ENCODE results near the gene TANGO2.

DNA sequence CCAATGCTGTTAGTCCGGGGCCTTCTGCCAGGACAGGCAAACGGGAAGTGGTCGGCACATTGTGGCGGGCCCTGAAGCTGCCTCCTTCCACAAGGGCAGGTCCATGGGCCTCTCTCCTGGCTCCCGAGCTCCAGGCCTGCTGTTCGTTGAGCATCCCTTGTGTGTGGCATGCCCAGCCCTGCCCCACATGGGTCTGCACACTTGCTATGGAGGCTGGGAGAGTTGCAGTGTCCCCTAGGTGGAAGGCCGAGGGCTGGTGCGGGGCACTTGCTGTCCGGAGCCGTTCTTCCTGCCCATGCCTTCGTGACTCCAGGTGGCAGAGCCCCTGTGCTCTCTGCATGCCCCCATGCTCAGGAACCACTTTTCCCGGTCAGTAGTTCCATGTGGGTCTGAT lies 33.1 kb downstream of the TANGO2 start:
- no peak for TF ChIP-seq POLR2AphosphoS5 (IDR thresholded peaks at IDR 0.05)
- TF ChIP-seq, protein P1, sequence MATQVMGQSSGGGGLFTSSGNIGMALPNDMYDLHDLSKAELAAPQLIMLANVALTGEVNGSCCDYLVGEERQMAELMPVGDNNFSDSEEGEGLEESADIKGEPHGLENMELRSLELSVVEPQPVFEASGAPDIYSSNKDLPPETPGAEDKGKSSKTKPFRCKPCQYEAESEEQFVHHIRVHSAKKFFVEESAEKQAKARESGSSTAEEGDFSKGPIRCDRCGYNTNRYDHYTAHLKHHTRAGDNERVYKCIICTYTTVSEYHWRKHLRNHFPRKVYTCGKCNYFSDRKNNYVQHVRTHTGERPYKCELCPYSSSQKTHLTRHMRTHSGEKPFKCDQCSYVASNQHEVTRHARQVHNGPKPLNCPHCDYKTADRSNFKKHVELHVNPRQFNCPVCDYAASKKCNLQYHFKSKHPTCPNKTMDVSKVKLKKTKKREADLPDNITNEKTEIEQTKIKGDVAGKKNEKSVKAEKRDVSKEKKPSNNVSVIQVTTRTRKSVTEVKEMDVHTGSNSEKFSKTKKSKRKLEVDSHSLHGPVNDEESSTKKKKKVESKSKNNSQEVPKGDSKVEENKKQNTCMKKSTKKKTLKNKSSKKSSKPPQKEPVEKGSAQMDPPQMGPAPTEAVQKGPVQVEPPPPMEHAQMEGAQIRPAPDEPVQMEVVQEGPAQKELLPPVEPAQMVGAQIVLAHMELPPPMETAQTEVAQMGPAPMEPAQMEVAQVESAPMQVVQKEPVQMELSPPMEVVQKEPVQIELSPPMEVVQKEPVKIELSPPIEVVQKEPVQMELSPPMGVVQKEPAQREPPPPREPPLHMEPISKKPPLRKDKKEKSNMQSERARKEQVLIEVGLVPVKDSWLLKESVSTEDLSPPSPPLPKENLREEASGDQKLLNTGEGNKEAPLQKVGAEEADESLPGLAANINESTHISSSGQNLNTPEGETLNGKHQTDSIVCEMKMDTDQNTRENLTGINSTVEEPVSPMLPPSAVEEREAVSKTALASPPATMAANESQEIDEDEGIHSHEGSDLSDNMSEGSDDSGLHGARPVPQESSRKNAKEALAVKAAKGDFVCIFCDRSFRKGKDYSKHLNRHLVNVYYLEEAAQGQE (IDR thresholded peaks at IDR 0.05; ENCODE audit: borderline replicate concordance) = no peak
- TF ChIP-seq EZH2 (IDR thresholded peaks at IDR 0.05; ENCODE audit: borderline replicate concordance, insufficient read depth, low read length, poor library complexity, severe bottlenecking) = no peak

All from neural cell (in vitro differentiated cells).